A549 (cell line): ENCODE results near the gene PRKCZ.

Experiments
- FOSB ChIP-seq: fragments of 250-450 bp; sonication (Bioruptor Pico); IDR thresholded peaks from 2 replicates; pipeline ENCODE4 v1.5.0; 2020; ENCODE audit warnings: mild to moderate bottlenecking, moderate library complexity
- PHF8 ChIP-seq: fragments of 200-600 bp; sonication (generic); IDR thresholded peaks from 2 replicates; pipeline ENCODE4 v1.6.1; 2016; ENCODE audit warnings: low read depth, mild to moderate bottlenecking, antibody characterized with exemption, moderate library complexity, borderline replicate concordance
- POLR2A ChIP-seq: IDR thresholded peaks from 2 replicates; pipeline ENCODE4 v1.6.1; 2012; ENCODE audit warnings: mild to moderate bottlenecking, low read length

DNA sequence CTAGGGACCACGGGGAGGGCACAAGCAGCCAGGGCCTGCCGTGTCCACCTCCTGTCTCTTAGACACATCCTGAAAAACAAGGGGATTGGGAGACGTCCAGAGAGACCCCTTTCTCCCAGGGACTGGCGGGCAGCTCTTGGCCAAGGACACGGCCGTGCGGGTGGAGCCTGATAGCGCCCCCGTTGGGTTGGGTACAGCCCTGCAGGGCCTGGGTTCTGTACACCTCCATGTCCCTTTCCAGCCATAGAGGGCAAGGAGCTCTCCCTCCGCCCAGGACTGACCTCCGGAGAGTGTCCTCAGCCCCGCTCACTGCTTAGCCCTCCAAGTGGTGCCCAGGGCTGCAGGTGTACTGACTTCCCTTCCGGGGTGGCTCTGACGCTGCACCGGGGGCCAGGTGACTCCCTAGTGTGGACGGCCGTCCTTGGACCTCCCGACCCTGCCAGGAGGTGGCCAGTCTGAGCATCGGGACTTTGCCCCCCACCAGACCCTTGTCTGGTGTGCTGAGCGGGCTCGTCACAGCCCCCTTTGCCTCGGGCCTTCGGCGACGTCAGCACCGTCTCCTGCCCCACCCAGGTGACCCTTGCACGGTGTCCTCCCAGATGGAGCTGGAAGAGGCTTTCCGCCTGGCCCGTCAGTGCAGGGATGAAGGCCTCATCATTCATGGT is 5.8 kb downstream of the PRKCZ start:
- TF ChIP-seq POLR2A (no peak), FOSB (CRISPR knock-in tag) (no peak), PHF8 (no peak)
